H9 (cell line): ENCODE data around the gene PRRX1. TPM values are rescaled to one million over a fixed set of nuclear protein-coding genes. Genes with fewer than 3 reads are reported as not detected.

Source experiments
- DNase-seq: peaks from one replicate; pipeline ENCODE4 v3.0.0-alpha.2; 2017
- H2AFZ ChIP-seq: one replicate; pipeline ENCODE4 v1.6.1; 2013; ENCODE audit warnings: mild to moderate bottlenecking, low read length, control low read depth, moderate library complexity
- H2AK5ac ChIP-seq: 2 replicates; pipeline ENCODE4 v1.6.1; 2013; ENCODE audit warnings: low read length, control low read depth, mixed read lengths; ENCODE audit not compliant: insufficient read length
- H2BK120ac ChIP-seq: one replicate; pipeline ENCODE4 v1.6.1; 2013; ENCODE audit warnings: low read depth, mild to moderate bottlenecking, low read length, control low read depth, inconsistent platforms; ENCODE audit not compliant: poor library complexity, severe bottlenecking
- H2BK12ac ChIP-seq: 2 replicates; pipeline ENCODE4 v1.6.1; 2013; ENCODE audit warnings: low read length, control low read depth, mixed read lengths, low read depth; ENCODE audit not compliant: insufficient read length
- H2BK15ac ChIP-seq: 2 replicates; pipeline ENCODE4 v1.6.1; 2013; ENCODE audit warnings: low read depth, low read length, control low read depth
- H2BK20ac ChIP-seq: one replicate; pipeline ENCODE4 v1.6.1; 2013; ENCODE audit warnings: low read depth, mild to moderate bottlenecking, low read length, control low read depth, inconsistent platforms; ENCODE audit not compliant: poor library complexity, severe bottlenecking
- H2BK5ac ChIP-seq: 2 replicates; pipeline ENCODE4 v1.6.1; 2013; ENCODE audit warnings: low read length, control low read depth, mixed read lengths; ENCODE audit not compliant: insufficient read length
- H3K14ac ChIP-seq: 2 replicates; pipeline ENCODE4 v1.6.1; 2013; ENCODE audit warnings: low read length, control low read depth; ENCODE audit not compliant: insufficient read depth
- H3K18ac ChIP-seq: 2 replicates; pipeline ENCODE4 v1.6.1; 2013; ENCODE audit warnings: low read depth, mild to moderate bottlenecking, mixed read lengths, low read length, control low read depth; ENCODE audit not compliant: insufficient read length
- H3K23ac ChIP-seq: 2 replicates; pipeline ENCODE4 v1.6.1; 2013; ENCODE audit warnings: low read length, control low read depth, mixed read lengths, low read depth; ENCODE audit not compliant: insufficient read length
- H3K23me2 ChIP-seq: 2 replicates; pipeline ENCODE4 v1.6.1; 2013; ENCODE audit warnings: low read depth, mild to moderate bottlenecking, mixed read lengths, low read length, control low read depth; ENCODE audit not compliant: insufficient read length, poor library complexity, severe bottlenecking
- H3K27ac ChIP-seq: 2 replicates; pipeline ENCODE4 v1.5.1; 2013; ENCODE audit warnings: low read length, control low read depth, mixed read lengths, low read depth; ENCODE audit not compliant: insufficient read length
- H3K27me3 ChIP-seq: 2 replicates; pipeline ENCODE4 v1.6.1; 2013; ENCODE audit warnings: low read length, control low read depth, inconsistent platforms; ENCODE audit not compliant: insufficient read depth
- H3K4ac ChIP-seq: 2 replicates; pipeline ENCODE4 v1.6.1; 2013; ENCODE audit warnings: low read depth, mild to moderate bottlenecking, control low read depth, inconsistent platforms, low read length, moderate library complexity
- H3K4me1 ChIP-seq: 2 replicates; pipeline ENCODE4 v1.6.1; 2013; ENCODE audit warnings: low read length, control low read depth, inconsistent platforms; ENCODE audit not compliant: insufficient read depth
- H3K4me2 ChIP-seq: 2 replicates; pipeline ENCODE4 v1.6.1; 2013; ENCODE audit warnings: low read length, control low read depth, mixed read lengths; ENCODE audit not compliant: insufficient read length, insufficient read depth
- H3K56ac ChIP-seq: 2 replicates; pipeline ENCODE4 v1.6.1; 2013; ENCODE audit warnings: low read depth, mild to moderate bottlenecking, mixed read lengths, low read length, control low read depth; ENCODE audit not compliant: insufficient read length
- H3K79me1 ChIP-seq: 2 replicates; pipeline ENCODE4 v1.6.1; 2013; ENCODE audit warnings: low read depth, mild to moderate bottlenecking, moderate library complexity, low read length, control low read depth, inconsistent platforms; ENCODE audit not compliant: insufficient read depth, poor library complexity, severe bottlenecking
- H3K79me2 ChIP-seq: 2 replicates; pipeline ENCODE4 v1.6.1; 2013; ENCODE audit warnings: low read length, control low read depth, inconsistent platforms; ENCODE audit not compliant: insufficient read depth
- H3K9ac ChIP-seq: 2 replicates; pipeline ENCODE4 v1.6.1; 2013; ENCODE audit warnings: low read length, control low read depth, mixed read lengths; ENCODE audit not compliant: insufficient read length; ENCODE audit errors: extremely low read depth
- H3K9me3 ChIP-seq: one replicate; pipeline ENCODE4 v1.6.1; 2013; ENCODE audit warnings: low read depth, low read length, inconsistent platforms; ENCODE audit not compliant: control insufficient read depth
- H3T11ph ChIP-seq: one replicate; pipeline ENCODE4 v1.6.1; 2013; ENCODE audit warnings: mild to moderate bottlenecking, low read length, control low read depth, inconsistent platforms
- H4K20me1 ChIP-seq: one replicate; pipeline ENCODE4 v1.6.1; 2013; ENCODE audit not compliant: control insufficient read depth, insufficient read length, insufficient read depth
- H4K5ac ChIP-seq: 2 replicates; pipeline ENCODE4 v1.6.1; 2013; ENCODE audit warnings: low read depth, mild to moderate bottlenecking, mixed read lengths, low read length, control low read depth; ENCODE audit not compliant: insufficient read length
- H4K8ac ChIP-seq: replicated peaks from 2 replicates; pipeline ENCODE4 v1.6.1; 2013; ENCODE audit warnings: low read length, control low read depth, mixed read lengths, low read depth; ENCODE audit not compliant: insufficient read length
- H4K91ac ChIP-seq: 2 replicates; pipeline ENCODE4 v1.6.1; 2013; ENCODE audit warnings: low read depth, mild to moderate bottlenecking, moderate library complexity, mixed read lengths, low read length, control low read depth; ENCODE audit not compliant: insufficient read length
- H3K27ac Mint-ChIP-seq, 3 experiments: 2 replicates in 2 of 3; 3 replicates in 1 of 3; pipeline ENCODE4 v1.8.0; 2020 to 2021; ENCODE audit warnings: mixed read lengths in 3 of 3, mild to moderate bottlenecking in 1 of 3, moderate library complexity in 1 of 3
- H3K27me3 Mint-ChIP-seq: 2 replicates; pipeline ENCODE4 v1.8.0; 2021; ENCODE audit warnings: low read depth, mild to moderate bottlenecking, moderate library complexity, mixed read lengths
- H3K36me3 Mint-ChIP-seq, 3 experiments: 2 replicates in 2 of 3; 3 replicates in 1 of 3; pipeline ENCODE4 v1.8.0; 2020 to 2021; ENCODE audit warnings: low read depth in 3 of 3, mixed read lengths in 3 of 3; ENCODE audit not compliant: insufficient read depth in 1 of 3
- H3K4me1 Mint-ChIP-seq, 2 experiments: 2 replicates each; pipeline ENCODE4 v1.8.0; 2020; ENCODE audit warnings: mixed read lengths in 2 of 2
- H3K4me3 Mint-ChIP-seq, 2 experiments: 2 replicates in 1 of 2; 3 replicates in 1 of 2; pipeline ENCODE4 v1.8.0; 2020 to 2021; ENCODE audit warnings: mild to moderate bottlenecking in 2 of 2, mixed read lengths in 2 of 2, moderate library complexity in 1 of 2
- H3K9me3 Mint-ChIP-seq, 2 experiments: 2 replicates in 1 of 2; 3 replicates in 1 of 2; pipeline ENCODE4 v1.8.0; 2020; ENCODE audit warnings: mild to moderate bottlenecking in 2 of 2, mixed read lengths in 2 of 2, moderate library complexity in 1 of 2
- whole genome bisulfite sequencing: extraction: QIAGEN DNeasy Blood & Tissue Kit; methylation state at CpG from one replicate; pipeline ENCODE4 v1.1.7; 2013; ENCODE audit warnings: missing lambda C conversion rate, low lambda C conversion rate, mixed read lengths; ENCODE audit not compliant: insufficient read length; ENCODE audit errors: extremely low coverage; 5-methylcytosine and 5-hydroxymethylcytosine counted together
- total RNA-seq: library from RNA; stranded (reverse); gene quantifications from 2 replicates; pipeline ENCODE4 v1.2.1, GENCODE V29; 2021
- TF ChIP-seq, protein P1 (sequence below): fragments of 200-600 bp; sonication (generic); conservative IDR thresholded peaks from 3 replicates; pipeline ENCODE4 v1.8.0; 2021; ENCODE audit warnings: antibody characterized with exemption, mild to moderate bottlenecking

Gene PRRX1
- total RNA-seq, 1 experiment from 2014 or later = not detected

DNA sequence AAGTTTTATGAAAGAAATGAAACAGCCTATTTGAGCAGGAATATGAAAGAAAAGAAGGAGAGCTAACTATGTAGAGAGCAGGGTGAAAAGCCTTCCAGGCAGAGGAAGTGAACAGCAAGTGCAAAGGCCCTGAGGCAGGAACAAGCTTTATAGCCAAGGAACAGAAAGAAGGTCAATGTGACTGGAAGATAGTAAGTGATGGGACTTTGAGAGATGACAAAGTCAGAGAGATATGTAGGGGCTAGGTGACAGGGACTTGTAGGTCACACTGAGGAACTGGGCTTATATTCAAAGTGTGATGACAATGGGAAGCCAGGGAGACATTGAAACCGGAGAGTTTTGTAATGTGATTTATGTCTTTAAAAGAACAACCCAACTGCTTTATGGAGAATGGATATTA, 18.9 kb downstream of the PRRX1 start:
- Histone ChIP-seq H2BK5ac (no peak overlapping the region), H3T11ph (no peak overlapping the region), H2AFZ (no peak overlapping the region), H3K4ac (no peak overlapping the region), H3K27me3 (no peaks in the 10 kb centered on the region; the same call in 1 of the 2 replicates), H3K27ac (no peak overlapping the region), H3K14ac (no peak overlapping the region), H3K56ac (no peak overlapping the region), H3K23ac (no peak overlapping the region), H3K79me2 (no peaks in the 10 kb centered on the region), H3K9me3 (no peaks in the 10 kb centered on the region), H2BK12ac (no peak overlapping the region), H3K18ac (no peak overlapping the region), H4K8ac (no peak overlapping the region), H3K79me1 (no peaks in the 10 kb centered on the region), H2BK120ac (no peak overlapping the region), H4K20me1 (no peaks in the 10 kb centered on the region), H3K23me2 (no peaks in the 10 kb centered on the region), H4K5ac (no peak overlapping the region), H2BK15ac (no peak overlapping the region), H3K4me2 (no peak overlapping the region), H4K91ac (no peak overlapping the region), H3K9ac (no peak overlapping the region), H2AK5ac (no peak overlapping the region), H3K4me1 (no peaks in the 10 kb centered on the region), H2BK20ac (no peak overlapping the region)
- WGBS = no CpG with 5 or more reads among the region's 1 CpG
- H3K9me3 Mint-ChIP-seq = no peaks in the 10 kb centered on the region
- no peaks in the 10 kb centered on the region for H3K36me3 Mint-ChIP-seq
- TF ChIP-seq, protein P1, sequence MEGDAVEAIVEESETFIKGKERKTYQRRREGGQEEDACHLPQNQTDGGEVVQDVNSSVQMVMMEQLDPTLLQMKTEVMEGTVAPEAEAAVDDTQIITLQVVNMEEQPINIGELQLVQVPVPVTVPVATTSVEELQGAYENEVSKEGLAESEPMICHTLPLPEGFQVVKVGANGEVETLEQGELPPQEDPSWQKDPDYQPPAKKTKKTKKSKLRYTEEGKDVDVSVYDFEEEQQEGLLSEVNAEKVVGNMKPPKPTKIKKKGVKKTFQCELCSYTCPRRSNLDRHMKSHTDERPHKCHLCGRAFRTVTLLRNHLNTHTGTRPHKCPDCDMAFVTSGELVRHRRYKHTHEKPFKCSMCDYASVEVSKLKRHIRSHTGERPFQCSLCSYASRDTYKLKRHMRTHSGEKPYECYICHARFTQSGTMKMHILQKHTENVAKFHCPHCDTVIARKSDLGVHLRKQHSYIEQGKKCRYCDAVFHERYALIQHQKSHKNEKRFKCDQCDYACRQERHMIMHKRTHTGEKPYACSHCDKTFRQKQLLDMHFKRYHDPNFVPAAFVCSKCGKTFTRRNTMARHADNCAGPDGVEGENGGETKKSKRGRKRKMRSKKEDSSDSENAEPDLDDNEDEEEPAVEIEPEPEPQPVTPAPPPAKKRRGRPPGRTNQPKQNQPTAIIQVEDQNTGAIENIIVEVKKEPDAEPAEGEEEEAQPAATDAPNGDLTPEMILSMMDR = no peak
- no peak overlapping the region for H3K27ac Mint-ChIP-seq
- peaks cover 0 to 3% of the 10 kb centered on the region in 2 experiments; a peak in 1 of 4 replicates for H3K4me1 Mint-ChIP-seq
- no peaks in the 10 kb centered on the region; the same call in 1 of the 2 replicates for H3K27me3 Mint-ChIP-seq
- no peak overlapping the region for H3K4me3 Mint-ChIP-seq
- no peak for DNase-seq
